Endothelial cell of umbilical vein (primary cell): ENCODE data around the gene DAPK3.

Source experiments
- CTCF ChIP-seq, 2 donors: IDR thresholded peaks; 1 replicate in 1 of 2; 2 replicates in 1 of 2; pipeline ENCODE4 v1.5.1; 2011; ENCODE audit warnings: low read length in 2 of 2, mild to moderate bottlenecking in 2 of 2, moderate library complexity in 2 of 2, control low read depth in 1 of 2, inconsistent platforms in 1 of 2, low read depth in 1 of 2; ENCODE audit not compliant: insufficient read depth in 1 of 2; ENCODE audit errors: extremely low read depth in 1 of 2
- EZH2 ChIP-seq: IDR thresholded peaks from 2 replicates; pipeline ENCODE4 v1.6.1; 2012; ENCODE audit warnings: borderline replicate concordance, low read depth, mild to moderate bottlenecking, moderate library complexity, low read length, inconsistent platforms; ENCODE audit not compliant: severe bottlenecking
- FOS ChIP-seq: IDR thresholded peaks from 2 replicates; pipeline ENCODE4 v1.6.1; 2011; ENCODE audit warnings: mild to moderate bottlenecking, low read length, moderate library complexity, borderline replicate concordance; ENCODE audit not compliant: insufficient read depth
- GATA2 ChIP-seq: IDR thresholded peaks from 2 replicates; pipeline ENCODE4 v1.7.0; 2011; ENCODE audit warnings: low read depth, mild to moderate bottlenecking, moderate library complexity, mixed read lengths, low read length; ENCODE audit not compliant: insufficient read length, insufficient read depth
- JUN ChIP-seq: IDR thresholded peaks from 2 replicates; pipeline ENCODE4 v1.6.1; 2011; ENCODE audit warnings: borderline replicate concordance, low read depth; ENCODE audit not compliant: insufficient read length, insufficient read depth
- MAX ChIP-seq: IDR thresholded peaks from 2 replicates; pipeline ENCODE4 v1.6.1; 2011; ENCODE audit not compliant: insufficient read depth, insufficient read length
- MYC ChIP-seq: IDR thresholded peaks from one replicate; pipeline ENCODE4 v1.6.1; 2011; ENCODE audit warnings: mild to moderate bottlenecking, low read depth, low read length
- POLR2A ChIP-seq: IDR thresholded peaks from 2 replicates; pipeline ENCODE4 v1.6.1; 2012; ENCODE audit warnings: low read depth, mild to moderate bottlenecking, control low read depth, low read length
- POLR2AphosphoS5 ChIP-seq: IDR thresholded peaks from 2 replicates; pipeline ENCODE4 v1.6.1; 2012; ENCODE audit warnings: low read depth, mild to moderate bottlenecking, control low read depth, low read length, moderate library complexity; ENCODE audit not compliant: insufficient read depth

- TF ChIP-seq CTCF (IDR thresholded peaks at IDR 0.05; ENCODE audit: extremely low read depth in 1 of 2, insufficient read depth in 1 of 2, low read depth in 1 of 2, low read length in 2 of 2) (no peak), EZH2 (no peak), MAX (no peak), GATA2 (no peak), POLR2A (no peak), JUN (no peak), MYC (no peak), POLR2AphosphoS5 (no peak), FOS (no peak)
Observed at GRCh38 chr19:3975144-3975543, 4.2 kb upstream of the DAPK3 start.
